Pancreas (tissue), 10 donors: ENCODE data around the gene AIFM2. TPM values are rescaled to one million over a fixed set of nuclear protein-coding genes. Genes with fewer than 3 reads are reported as not detected.

ENCODE experiments used
- ATAC-seq, 4 donors: fragments of 200-7000 bp; cut with Tn5 transposase; one replicate each; pipeline versions ENCODE4 v1.8.0 to v1.9.1; 2020; ENCODE audit warnings: mild to moderate bottlenecking in 4 of 4, moderate library complexity in 4 of 4
- DNase-seq, 6 donors: peaks; one replicate each; pipeline ENCODE4 v3.0.0-alpha.2; 2020
- FAIRE-seq: peaks from 2 replicates; lab custom pipeline; 2012; peaks lifted over from hg19 to GRCh38; lab: Jason Lieb, UNC
- H3K27ac ChIP-seq, 4 donors: fragments of 200-600 bp; sonication (generic); 1 replicate in 3 of 4; 2 replicates in 1 of 4; pipeline versions ENCODE4 v1.5.0 to v1.8.0; 2020
- H3K27me3 ChIP-seq, 4 donors: fragments of 200-600 bp; one replicate each; pipeline ENCODE4 v1.8.0; 2021
- H3K36me3 ChIP-seq, 3 donors: fragments of 200-600 bp; sonication (generic) in 1 of 3; one replicate each; pipeline versions ENCODE4 v1.5.0 to v1.8.0; 2020 to 2021
- H3K4me1 ChIP-seq, 3 donors: fragments of 200-600 bp; one replicate each; pipeline ENCODE4 v1.8.0; 2021
- H3K4me3 ChIP-seq, 4 donors: fragments of 200-600 bp; sonication (generic) in 2 of 4; one replicate each; pipeline versions ENCODE4 v1.5.0 to v1.8.0; 2020 to 2021
- H3K9me3 ChIP-seq, 4 donors: fragments of 200-600 bp; one replicate each; pipeline ENCODE4 v1.8.0; 2021
- CTCF ChIP-seq, 4 donors: fragments of 200-600 bp; sonication (generic) in 3 of 4; IDR thresholded peaks; one replicate each; pipeline versions ENCODE4 v1.5.0 to v1.8.0; 2021; ENCODE audit warnings: antibody characterized with exemption in 4 of 4
- WGBS, 2 donors: extraction: QIAGEN DNeasy Blood & Tissue Kit; methylation state at CpG; one replicate each; pipeline ENCODE4 v1.1.7; 2013; 5-methylcytosine and 5-hydroxymethylcytosine counted together
- intact Hi-C, 3 donors: fragments of 100-400 bp; cut with DNase I; formaldehyde crosslinking; loops; one replicate each; pipeline versions ENCODE4 v1.11.1 to v1.14.2; 2022
- polyA plus RNA-seq, 2 donors: library from polyadenylated mRNA; stranded (reverse); fragments of 200-250 nt; gene quantifications; one replicate each; pipeline ENCODE4 v1.2.3, GENCODE V29; 2013
- total RNA-seq, 6 donors: library from RNA; stranded (reverse); fragmentation: NEBNext Ultra II Directional in 4 of 6; extraction: Animal tissue kit (Norgen Biotek cat#: 25700) in 4 of 6; gene quantifications; one replicate each; pipeline versions ENCODE4 v1.2.1 to v1.2.4, GENCODE V29; 2021 to 2023
- donor health status: healthy with polysubstance abuse.
- donor health status: DM: no; HTN: no; CAD: no; lungs with moderate emphysema.
- donor health status: DM: no; HTN: no; CAD: no.
- donor health status: control.
- donor health status: control.
- donor health status: Bipolar disorder and iron deficiency.
- donor health status: DM: yes; HTN: yes; CAD: no.
- donor health status: DM: no; HTN: no; CAD: no.
- donor health status: DM: no; HTN: no; CAD: no.
- donor health status: DM: yes; HTN: yes; CAD: no.

AIFM2 gene
- total and polyA plus RNA-seq, 8 donors, result 2.0 to 5.0 (median 3.6) TPM

- WGBS, 2 donors, result 89% methylated on average over 3 of the region's 3 CpGs
- Histone ChIP-seq H3K4me1 (no peaks in the 10 kb centered on the region), H3K36me3 (peaks cover 0 to 5% (median 0%) of the 10 kb centered on the region in 3 donors), H3K27ac (no peak overlapping the region), H3K4me3 (no peak overlapping the region), H3K9me3 (no peaks in the 10 kb centered on the region), H3K27me3 (no peaks in the 10 kb centered on the region)
- intact Hi-C loops, result no loop called here
- TF ChIP-seq CTCF (IDR thresholded peaks at IDR 0.05), result no peak
- ATAC-seq (no peak), DNase-seq (no peak), FAIRE-seq (no peak)
These were observed 14.4 kb downstream of the AIFM2 start for GRCh38 chr10:70118196-70118595.

- Histone ChIP-seq H3K9me3 (no peaks in the 10 kb centered on the region), H3K27ac (no peak overlapping the region), H3K4me3 (no peak overlapping the region), H3K36me3 (peaks cover 0 to 8% (median 0%) of the 10 kb centered on the region in 3 donors), H3K27me3 (no peaks in the 10 kb centered on the region), H3K4me1 (no peaks in the 10 kb centered on the region)
- no peak for FAIRE-seq
- no peak for TF ChIP-seq CTCF (IDR thresholded peaks at IDR 0.05)
- intact Hi-C loops, result no loop called here
- ATAC-seq, result no peak
- WGBS, 2 donors, result 84% methylated on average over 10 of the region's 10 CpGs
- DNase-seq, result no peak
These were observed 15.0 kb downstream of the AIFM2 start for GRCh38 chr10:70117646-70118045.

DNA sequence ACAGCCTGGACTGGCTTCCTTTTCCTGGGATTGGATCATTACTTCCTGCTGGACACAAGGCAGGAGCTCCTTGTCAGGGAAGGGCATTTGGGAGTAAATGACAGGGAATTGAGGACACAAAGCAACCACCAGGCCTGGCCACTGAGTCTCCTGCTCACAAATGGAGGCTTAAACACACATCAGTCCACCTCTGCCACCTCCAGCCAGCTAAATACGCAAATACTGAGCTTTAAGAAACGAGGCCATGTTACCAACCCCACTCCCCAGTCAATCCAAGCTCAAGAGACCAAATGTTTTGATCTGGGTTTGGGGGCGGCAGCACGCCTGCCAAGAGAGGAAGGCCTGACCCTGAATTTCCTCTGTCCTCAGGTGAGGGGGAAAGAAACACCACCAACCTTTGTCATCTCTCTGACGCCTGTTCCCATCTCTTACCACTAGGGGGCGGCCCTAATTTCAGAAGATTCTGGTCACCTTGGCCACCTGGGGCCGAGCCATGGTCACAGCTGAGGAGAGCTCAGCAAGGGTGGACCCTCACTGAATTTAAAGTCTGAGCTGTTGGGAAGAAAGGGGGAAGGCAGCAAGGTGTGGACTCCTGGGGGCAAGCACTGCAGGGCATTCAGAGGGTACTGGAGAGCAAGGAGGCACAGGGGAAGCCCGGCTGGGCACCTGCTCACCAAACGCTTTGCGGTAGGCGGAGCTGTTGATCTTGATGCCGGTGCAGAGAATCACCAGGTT, 16.5 kb downstream of the AIFM2 start:
- DNase-seq, result peak in 5 of 6 donors; percentile 40 to 75 (median 62)
- TF ChIP-seq CTCF (IDR thresholded peaks at IDR 0.05), result peak; percentile 81 to 92 (median 86)
- Histone ChIP-seq H3K4me3 (no peak overlapping the region), H3K27me3 (no peaks in the 10 kb centered on the region), H3K4me1 (no peaks in the 10 kb centered on the region), H3K36me3 (peaks cover 0 to 10% (median 0%) of the 10 kb centered on the region in 3 donors), H3K27ac (no peak overlapping the region), H3K9me3 (no peaks in the 10 kb centered on the region)
- intact Hi-C loops, result no loop called here
- peak; percentile 77 to 95 (median 82) for ATAC-seq
- FAIRE-seq, result no peak
- 47 to 48% methylated on average over 12 of the region's 12 CpGs for WGBS, 2 donors

GRCh38 chr10:70114902-70115301, 17.7 kb downstream of the AIFM2 start:
- Histone ChIP-seq H3K27ac (no peak overlapping the region), H3K36me3 (peaks cover 0 to 10% (median 0%) of the 10 kb centered on the region in 3 donors), H3K4me1 (no peaks in the 10 kb centered on the region), H3K9me3 (no peaks in the 10 kb centered on the region), H3K27me3 (no peaks in the 10 kb centered on the region), H3K4me3 (no peak overlapping the region)
- no peak for DNase-seq
- no peak for FAIRE-seq
- no peak for TF ChIP-seq CTCF (IDR thresholded peaks at IDR 0.05)
- intact Hi-C loops, result no loop called here
- no peak for ATAC-seq
- 94 to 95% methylated on average over 15 of the region's 15 CpGs for WGBS, 2 donors

DNA sequence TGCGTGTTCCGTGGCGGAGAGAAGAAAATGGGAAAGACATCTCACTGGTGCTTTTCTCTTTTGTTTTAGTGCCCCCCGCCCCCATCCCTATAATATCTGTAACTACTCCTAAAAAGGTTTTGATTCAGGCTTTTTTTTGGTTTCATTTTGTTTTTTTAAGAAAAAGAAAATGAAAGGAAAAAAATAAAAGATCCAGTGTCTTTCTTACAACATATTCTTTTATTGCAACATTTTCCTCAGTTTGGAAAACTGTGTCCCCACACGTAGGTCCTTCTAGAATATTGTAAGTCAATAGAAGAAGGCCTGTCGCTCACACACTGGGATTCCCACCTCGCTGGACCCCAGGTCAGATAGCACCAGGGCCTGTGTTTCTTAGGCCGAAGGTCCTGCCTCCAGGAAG, 20.6 kb downstream of the AIFM2 start:
- Histone ChIP-seq H3K27ac (no peak overlapping the region), H3K27me3 (no peaks in the 10 kb centered on the region), H3K36me3 (peaks cover 0 to 10% (median 0%) of the 10 kb centered on the region in 3 donors), H3K9me3 (no peaks in the 10 kb centered on the region), H3K4me3 (no peak overlapping the region), H3K4me1 (no peaks in the 10 kb centered on the region)
- intact Hi-C loops, result no loop called here
- 88 to 91% methylated on average over 8 of the region's 8 CpGs for whole genome bisulfite sequencing, 2 donors
- FAIRE-seq, result no peak
- no peak for TF ChIP-seq CTCF (IDR thresholded peaks at IDR 0.05)
- ATAC-seq, result no peak
- DNase-seq, result no peak
